Astrocyte (in vitro differentiated cells and primary cell): ENCODE data around the gene MIDN. TPM values are rescaled to one million over a fixed set of nuclear protein-coding genes. Genes with fewer than 3 reads are reported as not detected.

Source experiments
- DNase-seq: peaks from one replicate; pipeline ENCODE4 v3.0.0-alpha.2; 2010; ENCODE audit warnings: low read depth
- FAIRE-seq: peaks from 2 replicates; lab custom pipeline; 2011; peaks lifted over from hg19 to GRCh38; lab: Jason Lieb, UNC
- H2AFZ ChIP-seq: 2 replicates; pipeline ENCODE4 v1.6.0; 2012; ENCODE audit warnings: low read depth, low read length, inconsistent platforms
- H3K27ac ChIP-seq: 2 replicates; pipeline ENCODE4 v1.5.1; 2011; ENCODE audit warnings: low read depth, low read length, inconsistent platforms
- H3K27me3 ChIP-seq: 2 replicates; pipeline ENCODE4 v1.6.0; 2011; ENCODE audit warnings: low read length, inconsistent platforms; ENCODE audit not compliant: insufficient read depth
- H3K36me3 ChIP-seq: 2 replicates; pipeline ENCODE4 v1.5.1; 2011; ENCODE audit warnings: low read length, inconsistent platforms; ENCODE audit not compliant: insufficient read depth
- H3K4me1 ChIP-seq: 2 replicates; pipeline ENCODE4 v1.5.1; 2011; ENCODE audit warnings: low read length, inconsistent platforms; ENCODE audit not compliant: insufficient read depth
- H3K4me2 ChIP-seq: 2 replicates; pipeline ENCODE4 v1.6.0; 2012; ENCODE audit warnings: low read length, inconsistent platforms
- H3K4me3 ChIP-seq: 2 replicates; pipeline ENCODE4 v1.5.1; 2011; ENCODE audit warnings: low read depth, mild to moderate bottlenecking, low read length, inconsistent platforms; ENCODE audit not compliant: insufficient read depth
- H3K79me2 ChIP-seq: 2 replicates; pipeline ENCODE4 v1.6.0; 2012; ENCODE audit warnings: mild to moderate bottlenecking, low read length, inconsistent platforms; ENCODE audit not compliant: insufficient read depth
- H3K9ac ChIP-seq: 2 replicates; pipeline ENCODE4 v1.6.0; 2012; ENCODE audit warnings: mild to moderate bottlenecking, low read length, inconsistent platforms
- H3K9me3 ChIP-seq: 2 replicates; pipeline ENCODE4 v1.5.1; 2012; ENCODE audit warnings: low read depth, mild to moderate bottlenecking, low read length, inconsistent platforms; ENCODE audit not compliant: insufficient read depth
- H4K20me1 ChIP-seq: 2 replicates; pipeline ENCODE4 v1.6.0; 2012; ENCODE audit warnings: low read length, inconsistent platforms; ENCODE audit not compliant: insufficient read depth
- H3K27ac Mint-ChIP-seq: one replicate; pipeline ENCODE4 v1.8.0; 2021; ENCODE audit warnings: mild to moderate bottlenecking, mixed read lengths; ENCODE audit not compliant: unreplicated experiment
- H3K27me3 Mint-ChIP-seq: one replicate; pipeline ENCODE4 v1.8.0; 2021; ENCODE audit warnings: low read depth, mixed read lengths; ENCODE audit not compliant: unreplicated experiment
- H3K36me3 Mint-ChIP-seq: one replicate; pipeline ENCODE4 v1.8.0; 2021; ENCODE audit warnings: low read depth, mixed read lengths; ENCODE audit not compliant: unreplicated experiment
- H3K4me1 Mint-ChIP-seq: one replicate; pipeline ENCODE4 v1.8.0; 2021; ENCODE audit warnings: low read depth, mixed read lengths; ENCODE audit not compliant: unreplicated experiment
- H3K4me3 Mint-ChIP-seq: one replicate; pipeline ENCODE4 v1.8.0; 2021; ENCODE audit warnings: mild to moderate bottlenecking, moderate library complexity, mixed read lengths; ENCODE audit not compliant: unreplicated experiment
- H3K9me3 Mint-ChIP-seq: one replicate; pipeline ENCODE4 v1.8.0; 2021; ENCODE audit warnings: mild to moderate bottlenecking, mixed read lengths; ENCODE audit not compliant: unreplicated experiment
- CTCF ChIP-seq: IDR thresholded peaks from 2 replicates; pipeline ENCODE4 v1.5.1; 2011; ENCODE audit warnings: low read depth, mild to moderate bottlenecking, inconsistent platforms, low read length, moderate library complexity; ENCODE audit not compliant: insufficient read depth
- EZH2 ChIP-seq: IDR thresholded peaks from 2 replicates; pipeline ENCODE4 v1.6.1; 2012; ENCODE audit warnings: mild to moderate bottlenecking, low read length, inconsistent platforms; ENCODE audit not compliant: insufficient read depth
- total RNA-seq: library from RNA; stranded (reverse); gene quantifications from 2 replicates; pipeline ENCODE4 v1.2.1, GENCODE V29; 2021

MIDN gene
- total RNA-seq, 1 donor from 2014 or later = 141 TPM

- no peaks in the 10 kb centered on the region for H3K36me3 Mint-ChIP-seq
- Histone ChIP-seq H2AFZ (no peak overlapping the region), H3K9ac (no peak overlapping the region), H3K9me3 (no peaks in the 10 kb centered on the region), H3K27me3 (no peaks in the 10 kb centered on the region), H3K4me1 (no peaks in the 10 kb centered on the region), H3K4me2 (no peak overlapping the region), H3K27ac (no peak overlapping the region), H3K36me3 (no peaks in the 10 kb centered on the region), H3K4me3 (no peak overlapping the region), H4K20me1 (peaks cover 58% of the 10 kb centered on the region), H3K79me2 (peaks cover 11% of the 10 kb centered on the region)
- no peak overlapping the region for H3K27ac Mint-ChIP-seq
- H3K9me3 Mint-ChIP-seq = no peaks in the 10 kb centered on the region
- H3K4me3 Mint-ChIP-seq = no peak overlapping the region
- FAIRE-seq = no peak
- H3K4me1 Mint-ChIP-seq = no peaks in the 10 kb centered on the region
- H3K27me3 Mint-ChIP-seq = no peaks in the 10 kb centered on the region
- DNase-seq = no peak
- TF ChIP-seq CTCF (no peak), EZH2 (no peak)
Observed at GRCh38 chr19:1224847-1225246, 23.5 kb upstream of the MIDN start.

GRCh38 chr19:1225440-1226226 is 22.8 kb upstream of the MIDN start:
- H3K27me3 ChIP-seq = no peaks in the 10 kb centered on the region
- H3K27ac Mint-ChIP-seq = no peak overlapping the region
- no peak overlapping the region for H3K27ac ChIP-seq

More at GRCh38 chr19:1225440-1226226, 22.8 kb upstream of the MIDN start:
- H3K9me3 Mint-ChIP-seq = no peaks in the 10 kb centered on the region
- no peak for TF ChIP-seq CTCF
- no peak for TF ChIP-seq EZH2
- Histone ChIP-seq H2AFZ (no peak overlapping the region), H3K4me1 (no peaks in the 10 kb centered on the region), H3K79me2 (peaks cover 6% of the 10 kb centered on the region), H3K4me2 (no peak overlapping the region), H4K20me1 (peaks cover 55% of the 10 kb centered on the region), H3K36me3 (no peaks in the 10 kb centered on the region), H3K9ac (no peak overlapping the region), H3K9me3 (no peaks in the 10 kb centered on the region), H3K4me3 (no peak overlapping the region)
- FAIRE-seq (no peak), DNase-seq (no peak)
- no peak overlapping the region for H3K4me3 Mint-ChIP-seq
- no peaks in the 10 kb centered on the region for H3K36me3 Mint-ChIP-seq
- no peaks in the 10 kb centered on the region for H3K4me1 Mint-ChIP-seq
- H3K27me3 Mint-ChIP-seq = no peaks in the 10 kb centered on the region
